HG02970 (cell line): Measurements from ENCODE around the gene RSPH10B2.
A peak's percentile ranks its signal among the peaks of the same experiment; 100 is the strongest.
"Not testable (repeated sequence)": the region's sequence is repeated elsewhere in the genome, so short reads cannot be mapped to it uniquely, and the experiment has no call there.

Experiments used
- ATAC-seq: cut with Tn5 transposase; IDR thresholded peaks from one replicate; pipeline ENCODE4 v1.9.1; 2021; ENCODE audit warnings: mild to moderate bottlenecking, moderate library complexity, moderate number of reproducible peaks; ENCODE audit not compliant: unreplicated experiment, low FRiP score

The RSPH10B2 gene

GRCh38 chr7:6753964-6754363 is at the start of gene RSPH10B2:
RSPH10B2 (plus strand) TSS chr7:6754103; CDS start chr7:6757678, 3,575 bp downstream.
- ATAC-seq = not testable (repeated sequence)

GRCh38 chr7:6705959-6706665 is 47.8 kb upstream of the RSPH10B2 start:
- ATAC-seq = peak; percentile 31

DNA sequence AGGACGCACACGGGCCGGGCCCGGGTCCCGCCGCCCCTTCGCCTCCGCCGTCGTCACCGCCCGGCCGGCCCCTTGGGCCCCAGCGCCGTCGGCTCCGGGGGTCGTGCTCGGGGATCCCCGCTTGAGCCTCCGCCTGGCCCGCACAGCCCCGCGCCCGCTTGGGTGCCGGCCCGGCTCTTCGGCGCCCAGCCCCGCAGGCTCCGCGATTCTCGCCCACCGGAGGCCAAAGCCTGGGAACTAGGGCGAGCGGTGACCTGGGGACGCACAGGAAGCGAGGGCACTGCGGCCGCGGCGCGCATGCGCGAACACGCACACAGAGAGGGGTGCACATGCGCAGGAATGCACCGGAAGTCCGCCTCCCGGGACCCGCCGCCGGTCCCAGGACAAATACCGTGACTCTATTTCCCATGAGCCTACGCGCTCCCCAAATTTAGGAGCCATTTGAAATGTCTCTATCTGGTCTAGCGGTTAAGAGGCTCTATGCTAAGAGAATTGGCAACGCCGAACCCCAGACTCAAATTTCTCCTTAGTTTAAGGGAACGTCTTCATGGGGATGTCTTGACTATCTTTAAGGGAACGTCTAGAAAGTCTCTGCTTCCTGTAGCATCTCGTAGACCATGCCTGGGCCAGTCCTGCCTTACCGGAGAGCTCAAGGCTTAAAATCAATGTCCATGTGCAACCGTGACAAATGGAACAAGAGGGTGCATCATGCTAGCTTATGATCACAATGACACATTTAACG is 47.1 kb upstream of the RSPH10B2 start, which contains the start of gene ZNF12:
Gene ZNF12 (minus strand): TSS at position 282 of the 742 bp plus-strand sequence. CDS start 1,774 bp downstream, outside the sequence.
- peak; percentile 93 for ATAC-seq

GRCh38 chr7:6708304-6708703 is 45.6 kb upstream of the RSPH10B2 start:
- ATAC-seq = no peak

GRCh38 chr7:6709808-6710207 is 44.1 kb upstream of the RSPH10B2 start:
- ATAC-seq = no peak

- ATAC-seq = no peak
These were observed 39.5 kb upstream of the RSPH10B2 start for GRCh38 chr7:6714360-6714759.

DNA sequence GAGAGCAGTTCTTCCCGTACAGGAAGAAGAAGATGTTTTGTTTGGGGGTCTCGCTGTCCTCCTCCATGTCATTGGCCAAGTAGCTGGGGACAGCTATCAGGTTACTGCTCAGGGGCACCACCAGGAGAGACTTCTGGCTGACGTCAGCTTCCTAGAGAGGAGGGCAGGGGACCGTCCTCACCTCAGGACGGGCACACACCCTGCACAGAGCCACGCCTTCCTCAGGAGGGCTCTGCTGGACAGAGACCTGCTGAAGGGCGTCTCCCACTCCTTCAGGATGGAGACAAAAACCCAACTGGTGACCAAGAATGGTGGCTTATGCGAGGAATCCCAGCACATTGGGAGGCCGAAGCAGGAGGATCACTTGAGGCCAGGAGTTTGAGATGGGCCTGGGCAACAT is 38.0 kb upstream of the RSPH10B2 start:
- ATAC-seq = not testable (repeated sequence)

GRCh38 chr7:6718124-6718523 is 35.8 kb upstream of the RSPH10B2 start:
- ATAC-seq = no peak

- ATAC-seq = not testable (repeated sequence)
These were observed 29.6 kb upstream of the RSPH10B2 start for GRCh38 chr7:6724351-6724750.

- ATAC-seq = peak; percentile 45
These were observed 28.9 kb upstream of the RSPH10B2 start for GRCh38 chr7:6725003-6725402.

- ATAC-seq = not testable (repeated sequence)
These were observed 27.6 kb upstream of the RSPH10B2 start for GRCh38 chr7:6726341-6726740.

DNA sequence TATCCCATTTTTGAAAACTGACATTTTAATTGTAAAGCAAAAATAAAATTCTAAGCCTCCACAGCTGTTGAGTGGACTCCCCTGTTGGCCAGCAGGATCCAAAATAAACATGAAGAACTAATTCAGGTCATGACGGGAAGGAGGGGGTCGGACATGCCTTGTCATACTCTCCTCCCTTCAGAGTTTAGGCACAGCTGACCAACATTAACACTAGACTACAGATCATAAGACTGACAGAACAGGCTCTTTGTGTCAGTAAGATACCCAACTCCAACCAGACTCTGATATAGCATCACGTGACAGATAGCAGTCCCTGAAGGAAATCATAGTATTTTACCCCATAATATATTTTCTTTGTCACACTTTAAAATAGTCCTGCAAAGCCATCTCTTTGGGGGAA is 26.2 kb upstream of the RSPH10B2 start:
- ATAC-seq = no peak

DNA sequence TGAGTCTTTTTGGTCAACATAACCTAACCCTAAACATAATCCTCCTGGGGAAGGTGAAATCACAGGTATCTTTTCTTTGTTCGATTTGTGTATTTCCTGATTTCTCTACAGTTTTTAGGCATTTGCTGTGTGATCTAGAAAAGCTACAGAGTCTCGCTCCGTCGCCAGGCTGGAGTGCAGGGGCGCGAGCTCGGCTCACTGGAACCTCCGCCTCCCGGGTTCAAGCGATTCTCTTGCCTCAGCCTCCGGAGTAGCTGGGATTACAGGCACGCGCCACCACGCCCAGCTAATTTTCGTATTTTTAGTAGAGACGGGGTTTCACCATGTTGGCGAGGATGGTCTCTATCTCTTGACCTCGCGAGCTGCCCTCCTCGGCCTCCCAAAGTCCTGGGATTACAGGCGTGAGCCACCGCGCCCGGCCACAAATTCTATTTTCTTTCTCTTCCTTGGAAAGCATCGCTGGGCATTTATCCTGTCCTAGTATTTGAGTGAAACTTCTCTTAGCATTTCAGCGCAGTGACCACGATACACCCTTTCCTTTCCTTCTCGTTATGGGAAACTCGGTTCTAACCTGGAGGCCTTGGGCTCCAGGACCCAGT is 24.9 kb upstream of the RSPH10B2 start:
- ATAC-seq = not testable (repeated sequence)

- ATAC-seq = peak; percentile 90
These were observed 24.2 kb upstream of the RSPH10B2 start for GRCh38 chr7:6729492-6730342.

DNA sequence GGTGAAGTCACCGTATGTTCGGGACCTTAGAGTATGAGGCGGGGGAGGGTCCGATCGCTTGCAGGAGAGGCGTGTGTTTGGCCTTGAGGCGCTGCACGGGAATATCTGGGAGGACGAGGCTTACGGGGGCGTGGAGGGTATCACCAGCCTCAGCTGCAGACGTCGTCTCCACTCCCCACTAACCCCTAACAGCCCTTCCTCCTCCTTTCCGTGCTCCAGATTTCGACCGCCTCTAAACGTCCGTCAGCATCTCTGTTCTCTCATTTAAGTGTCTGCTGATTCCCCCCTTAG is 23.6 kb upstream of the RSPH10B2 start:
- no peak for ATAC-seq

- not testable (repeated sequence) for ATAC-seq
These were observed 15.5 kb upstream of the RSPH10B2 start for GRCh38 chr7:6738415-6738814.

DNA sequence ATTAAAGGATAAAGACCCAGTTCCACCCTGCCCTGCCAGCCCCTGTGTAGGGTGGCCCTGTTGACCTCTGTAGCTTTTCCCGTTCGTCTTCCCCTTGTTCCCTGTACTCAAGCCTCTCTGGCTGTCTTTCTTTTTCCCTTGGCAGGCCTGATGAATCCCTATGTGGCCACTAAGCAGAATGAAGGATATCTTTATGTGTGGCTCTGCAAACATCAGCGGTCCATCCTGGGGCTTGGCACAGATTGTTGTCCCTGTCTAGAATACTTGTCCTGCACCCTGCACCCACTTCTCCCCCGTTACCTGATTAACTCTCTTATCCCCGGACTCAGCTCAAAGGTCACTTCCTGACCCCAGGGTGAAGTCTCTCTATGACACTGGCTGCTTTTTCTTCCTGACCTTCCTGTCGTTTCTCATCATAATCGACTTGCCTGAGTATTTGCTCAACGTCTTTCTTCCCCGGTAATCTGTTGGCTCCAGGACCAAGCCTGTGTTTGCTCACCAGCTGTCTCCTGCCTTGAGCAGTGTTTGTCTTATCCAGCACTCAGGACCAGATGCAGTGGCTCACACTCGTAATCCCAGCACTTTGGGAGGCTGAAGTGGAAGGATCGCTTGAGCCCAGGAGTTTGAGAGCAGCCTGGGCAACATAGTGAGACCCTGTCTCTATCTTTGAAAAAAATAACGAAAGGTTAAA is 9.3 kb upstream of the RSPH10B2 start:
- ATAC-seq = not testable (repeated sequence)

GRCh38 chr7:6749335-6749734 is 4.6 kb upstream of the RSPH10B2 start:
- not testable (repeated sequence) for ATAC-seq

- not testable (repeated sequence) for ATAC-seq
These were observed 3.7 kb upstream of the RSPH10B2 start for GRCh38 chr7:6750173-6750572.

GRCh38 chr7:6761186-6761585 is 7.3 kb downstream of the RSPH10B2 start:
- not testable (repeated sequence) for ATAC-seq
